Pericardium fibroblast (primary cell): Measurements from ENCODE around the gene ADCK1. TPM values are rescaled to one million over a fixed set of nuclear protein-coding genes. Genes with fewer than 3 reads are reported as not detected.

Experiments used
- total RNA-seq: library from RNA; depleted of rRNA; stranded (reverse); fragments of >200 nt; gene quantifications from 2 replicates; pipeline ENCODE4 v1.2.3, GENCODE V29; 2015

The ADCK1 gene
- total RNA-seq: 4.3 and 4.9 TPM in 2 replicates

GRCh38 chr14:77799863-77800730, at the start of gene ADCK1:
TSS of gene ADCK1 (plus strand) at chr14:77800109. CDS start at chr14:77818979, 18,870 bp downstream.

GRCh38 chr14:77760381-77761204, 39.3 kb upstream of the ADCK1 start, which contains the start of gene SNW1:
TSS of gene SNW1 (minus strand) at chr14:77761156. CDS start at chr14:77761127, 29 bp downstream.

Other genes with a start within 250 kb of the ADCK1 start
- gene SPTLC2, start 183.5 kb upstream of the ADCK1 start, total RNA-seq: 13.1 and 15.3 TPM in 2 replicates
- gene ALKBH1, start 92.1 kb upstream of the ADCK1 start, total RNA-seq: 9.7 and 13.4 TPM in 2 replicates
- 76.8 and 133 TPM in 2 replicates for gene SLIRP, start 92.0 kb upstream of the ADCK1 start, total RNA-seq
- 48.2 and 51.1 TPM in 2 replicates for gene SNW1, start 39.0 kb upstream of the ADCK1 start, total RNA-seq